Measurements from ENCODE around the gene UBXN10.
"Not testable (repeated sequence)": the region's sequence is repeated elsewhere in the genome, so short reads cannot be mapped to it uniquely, and the experiment has no call there.

Gene UBXN10

DNA sequence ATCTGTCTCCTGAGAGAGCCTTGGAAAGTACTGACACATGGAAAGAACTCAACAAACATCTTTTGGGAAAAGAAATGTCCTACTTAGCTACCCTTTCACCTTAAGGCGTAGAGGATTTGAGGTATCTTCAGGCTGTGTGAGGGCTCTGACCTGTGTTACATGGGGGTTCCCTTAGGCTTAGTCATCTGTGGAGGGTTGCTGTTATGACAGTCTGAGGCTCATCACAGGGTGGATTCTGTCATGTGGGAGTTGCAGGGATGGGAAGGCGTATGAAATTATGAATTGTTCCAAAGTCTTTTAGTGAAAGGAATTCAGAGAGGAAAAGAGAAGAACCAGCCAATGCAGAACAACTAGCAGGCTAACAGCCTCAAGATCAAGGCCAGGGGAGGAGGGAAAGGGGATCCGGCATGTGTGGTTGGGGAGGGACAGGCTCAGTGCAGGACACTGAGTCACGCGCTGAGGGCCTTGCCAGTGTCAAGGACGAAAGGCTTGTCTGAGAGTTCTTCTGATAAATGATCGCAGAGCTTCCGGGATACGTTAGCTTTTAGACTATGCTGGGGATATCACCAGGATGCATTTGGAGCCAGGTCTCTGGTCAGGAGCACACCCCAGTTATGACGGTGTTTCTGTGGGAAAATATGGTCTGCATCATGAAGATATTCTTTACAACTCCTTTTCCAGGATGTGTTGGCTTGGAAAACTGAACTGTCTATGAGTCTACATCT, 25.0 kb downstream of the UBXN10 start:
- DNase-seq = no peak

DNA sequence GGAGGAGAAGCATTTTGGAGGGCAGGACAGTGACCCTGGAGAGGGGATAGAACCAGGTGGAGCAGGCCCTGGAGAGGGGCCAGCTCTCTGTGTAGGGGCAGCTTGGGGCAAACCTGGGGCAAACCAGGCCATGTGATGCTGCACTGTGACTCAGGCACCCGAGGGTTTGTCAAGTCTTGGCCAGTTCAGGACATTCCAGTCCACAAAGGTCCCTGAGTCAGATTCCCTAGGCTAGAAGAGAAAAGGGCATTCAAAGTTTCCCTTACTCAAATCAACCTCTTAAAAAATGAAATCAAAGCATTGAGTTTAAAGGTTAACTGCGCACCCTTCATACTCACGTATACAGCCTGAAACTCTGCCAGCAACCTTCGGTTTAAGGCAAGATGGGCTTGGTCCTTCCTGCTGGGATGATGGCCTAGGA, 25.6 kb downstream of the UBXN10 start:
- no peak for DNase-seq

DNA sequence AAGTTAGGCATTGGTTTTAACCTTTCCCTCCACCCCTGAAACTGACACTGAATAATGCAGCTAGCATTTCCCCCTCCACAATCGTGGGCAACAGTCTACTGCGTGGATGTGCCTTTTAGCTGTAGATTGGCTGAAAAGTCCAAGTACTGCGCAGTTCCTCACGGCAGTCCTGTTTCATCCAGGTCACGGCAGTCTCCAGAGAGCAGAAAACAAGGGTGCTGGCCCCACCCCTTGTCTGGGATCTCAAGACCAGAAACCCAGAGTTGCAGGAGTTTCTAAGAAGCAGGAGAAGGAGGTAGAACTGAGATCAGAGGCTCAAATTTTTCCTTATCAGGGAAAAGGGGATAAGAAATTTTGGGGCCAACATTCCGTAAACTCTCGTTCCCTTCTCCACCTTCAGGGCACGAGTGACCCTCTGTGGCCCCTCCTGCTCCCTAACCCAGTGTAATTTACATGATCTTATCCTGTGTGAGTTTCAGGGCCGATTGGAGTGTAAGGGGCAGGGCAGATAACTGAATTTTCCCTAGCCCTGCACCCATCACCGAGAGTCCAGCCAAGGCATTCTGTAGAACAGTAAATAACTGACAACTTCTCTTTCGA, 26.3 kb downstream of the UBXN10 start:
- no peak for DNase-seq

DNA sequence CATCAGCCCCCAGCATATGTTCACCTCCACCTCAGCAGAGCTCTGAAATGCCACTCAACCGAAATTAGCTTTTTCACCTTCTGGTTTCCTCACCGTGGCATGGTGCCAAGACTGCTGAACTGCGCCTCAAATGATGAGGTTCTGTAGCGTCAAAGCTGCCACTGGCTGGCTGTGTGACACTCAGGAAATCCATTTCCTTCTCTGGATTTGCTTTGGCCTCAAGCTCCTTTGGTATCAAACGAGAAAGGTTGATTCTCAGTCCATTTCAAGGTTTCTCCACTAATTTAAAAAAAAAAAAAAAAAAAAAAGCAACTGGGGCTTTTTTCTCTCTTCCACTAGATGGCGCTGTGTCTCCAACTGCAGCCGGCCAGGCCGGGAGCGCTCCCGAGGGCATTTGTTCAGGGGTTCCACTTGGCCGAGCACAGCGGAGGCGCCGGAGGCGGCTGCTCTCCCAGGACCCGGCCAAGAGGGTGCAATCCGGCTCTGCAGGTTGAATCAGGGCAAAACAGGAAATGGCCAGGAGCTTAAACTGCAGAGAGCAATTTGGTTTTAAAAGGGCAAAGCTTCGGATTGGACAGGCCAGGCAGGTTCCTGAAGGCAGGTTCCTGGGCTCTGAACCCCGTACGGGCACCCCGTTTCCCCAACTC, 26.9 kb downstream of the UBXN10 start:
- peak; percentile 17 to 64 for DNase-seq

DNA sequence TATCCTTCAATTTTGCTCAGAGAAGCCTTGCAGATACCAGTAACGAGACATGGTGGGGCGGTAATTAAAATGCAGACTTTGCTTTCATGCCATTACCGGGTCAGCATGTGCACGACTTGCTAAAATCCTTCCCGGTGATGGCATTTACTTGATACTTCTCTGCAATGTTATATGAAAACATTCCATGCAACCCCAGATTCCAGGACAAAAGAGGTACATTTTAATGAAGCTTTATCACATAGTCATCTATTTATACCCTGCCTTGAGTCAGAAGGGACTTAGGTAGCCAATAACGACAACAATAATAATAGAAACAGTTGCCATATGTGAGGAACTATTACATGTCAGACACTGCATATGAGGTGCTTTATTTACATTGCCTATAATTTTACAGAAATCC, 29.8 kb downstream of the UBXN10 start:
- DNase-seq = no peak

DNA sequence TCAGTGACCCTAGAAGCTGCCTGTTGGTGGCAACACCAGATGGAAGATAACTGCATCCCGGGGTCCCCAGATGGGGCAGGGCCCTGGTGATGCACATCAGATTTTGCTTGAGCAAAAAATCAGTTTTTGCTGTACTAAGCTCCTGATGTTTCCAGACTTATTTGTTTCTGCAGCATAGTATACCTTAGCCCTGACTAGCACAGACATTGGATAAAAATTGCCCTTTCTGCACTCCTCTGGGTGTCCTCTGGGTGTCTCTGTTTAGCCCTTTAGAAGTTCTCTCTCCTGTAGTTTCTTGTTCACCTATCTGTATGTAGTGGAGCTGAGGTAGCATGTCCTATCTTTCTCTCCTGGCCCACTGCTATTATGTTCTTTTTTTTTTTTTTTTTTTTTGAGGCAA, 30.7 kb downstream of the UBXN10 start:
- no peak for DNase-seq

DNA sequence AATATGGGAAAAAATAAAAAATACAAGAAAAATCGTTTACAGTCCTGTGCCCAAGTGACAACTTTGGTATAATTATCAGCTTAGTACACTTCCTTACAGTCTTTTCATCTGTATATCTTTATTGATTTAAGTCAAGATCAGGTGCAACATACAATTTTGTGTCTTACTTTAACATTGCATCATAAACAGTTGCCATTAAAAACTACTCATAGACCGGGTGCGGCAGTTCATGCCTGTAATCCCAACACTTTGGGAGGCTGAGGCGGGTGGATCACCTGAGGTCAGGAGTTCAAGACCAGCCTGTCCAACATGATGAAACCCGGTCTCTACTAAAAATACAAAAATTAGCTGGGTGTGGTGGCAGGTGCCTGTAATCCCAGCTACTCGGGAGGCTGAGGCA, 33.2 kb downstream of the UBXN10 start:
- DNase-seq = not testable (repeated sequence)

DNA sequence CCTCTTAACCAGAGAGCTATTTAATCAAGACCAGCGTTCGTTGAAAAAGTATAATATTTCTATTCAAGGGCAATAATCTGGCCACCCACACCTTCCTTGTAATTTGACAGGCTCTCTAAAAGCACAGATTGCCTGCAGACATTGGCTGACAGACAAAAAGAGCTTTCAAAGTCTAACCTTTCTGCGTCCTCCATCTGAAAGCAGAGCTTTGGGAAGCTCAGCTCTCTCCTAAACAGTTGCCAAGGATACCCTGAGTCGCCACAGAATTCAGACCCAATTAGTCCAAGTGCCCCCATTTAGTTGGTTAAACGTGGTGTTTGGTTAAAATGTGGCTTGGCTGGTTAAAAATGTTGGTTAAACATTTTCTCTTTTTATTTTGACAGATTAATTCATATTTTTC, 34.1 kb downstream of the UBXN10 start:
- DNase-seq = no peak

DNA sequence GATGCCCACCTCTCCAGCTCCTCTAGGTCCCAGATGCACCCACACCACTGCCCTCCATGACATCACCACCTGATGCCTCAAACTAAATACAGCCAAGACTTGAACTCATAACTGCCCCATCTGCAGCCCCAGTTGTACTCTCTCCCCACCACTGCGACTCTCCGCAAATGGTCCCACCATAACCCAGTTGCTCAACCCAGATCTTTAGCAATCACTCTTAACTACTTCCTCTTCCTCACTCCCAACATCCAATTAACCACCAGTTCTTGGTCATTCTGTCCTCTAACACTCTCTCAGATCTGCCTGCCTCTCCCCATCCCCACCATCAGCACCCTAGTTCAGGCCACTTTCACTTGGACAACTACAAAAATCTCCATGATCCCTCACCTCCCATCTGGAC, 37.2 kb downstream of the UBXN10 start:
- DNase-seq = no peak

DNA sequence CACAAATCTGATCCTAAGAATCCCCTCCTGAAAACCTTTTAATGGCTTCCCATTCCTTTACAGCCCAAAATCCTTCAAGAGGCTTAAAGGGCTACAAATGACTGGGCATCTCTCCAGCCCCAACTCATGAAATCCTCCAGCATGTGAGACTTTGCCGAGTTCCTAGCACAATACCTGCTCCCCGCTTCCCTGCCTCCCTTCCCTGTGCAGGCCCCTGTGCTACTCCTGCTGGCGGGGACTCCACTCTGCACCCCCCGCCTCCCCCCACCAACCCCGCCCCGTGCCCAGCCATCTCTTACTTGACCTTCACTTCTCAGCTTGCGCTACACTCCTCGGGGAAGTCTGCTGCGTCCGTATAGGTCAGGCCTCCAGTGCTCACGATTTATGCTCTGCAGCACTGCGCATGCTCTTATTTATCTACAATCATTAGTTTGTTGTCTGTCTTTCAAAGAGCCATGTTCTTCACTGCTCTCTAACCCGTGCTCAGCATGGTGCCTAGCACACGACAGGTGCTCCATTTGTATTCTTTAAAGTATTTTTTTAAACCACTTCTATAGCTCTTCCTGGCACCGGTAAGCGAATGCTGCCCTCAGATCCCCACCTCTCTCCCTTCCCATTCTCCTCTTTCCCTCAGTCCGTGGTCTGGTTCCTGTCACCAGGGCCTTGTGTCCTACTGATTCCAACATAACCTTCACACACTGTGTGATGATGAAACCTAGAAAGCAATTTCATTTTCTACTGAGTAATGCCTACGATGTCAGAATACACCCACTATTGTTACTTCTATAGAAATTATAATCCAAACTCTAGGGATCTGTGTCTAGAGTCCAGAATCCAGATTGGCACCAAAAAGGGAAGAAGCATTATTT, 37.9 kb downstream of the UBXN10 start:
- DNase-seq = no peak

DNA sequence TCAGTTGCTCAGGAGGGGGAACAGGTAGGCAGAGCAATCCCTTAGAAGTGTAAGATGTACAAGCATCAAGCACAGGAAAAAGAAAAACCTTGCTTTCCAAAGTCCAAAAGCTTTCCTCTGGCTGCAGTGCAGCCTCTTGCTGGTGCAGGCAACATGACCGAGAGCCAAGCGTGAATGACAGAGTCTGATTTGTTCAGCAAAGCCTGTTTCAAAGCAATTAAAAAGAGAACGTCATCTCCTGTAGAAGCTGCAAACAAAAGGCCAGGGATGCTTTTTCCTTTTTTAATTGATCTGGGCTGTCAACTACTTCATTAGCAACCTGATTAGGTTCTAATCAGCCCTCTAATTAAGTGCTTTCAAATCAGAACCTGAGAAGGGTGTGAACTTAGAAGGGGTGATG, 38.6 kb downstream of the UBXN10 start:
- no peak for DNase-seq

DNA sequence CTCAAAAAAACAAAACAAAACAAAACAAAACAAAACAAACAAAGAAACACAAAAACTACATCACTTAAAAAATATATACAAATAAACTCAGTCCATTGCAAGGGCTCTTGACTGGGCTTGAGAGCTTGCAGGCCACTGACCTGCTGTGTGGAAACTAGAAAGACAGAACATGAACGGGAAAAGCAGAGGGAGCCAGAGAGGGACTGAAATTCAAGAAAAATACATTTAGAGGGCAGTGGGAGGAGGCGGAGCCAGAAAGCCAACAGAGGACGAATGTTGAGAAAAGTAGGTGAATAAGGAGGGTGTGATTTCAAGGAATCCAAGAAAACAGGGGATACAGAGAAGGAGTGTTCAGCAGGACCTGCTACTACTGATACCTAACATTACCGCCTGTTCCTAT, 41.8 kb downstream of the UBXN10 start:
- DNase-seq = no peak

DNA sequence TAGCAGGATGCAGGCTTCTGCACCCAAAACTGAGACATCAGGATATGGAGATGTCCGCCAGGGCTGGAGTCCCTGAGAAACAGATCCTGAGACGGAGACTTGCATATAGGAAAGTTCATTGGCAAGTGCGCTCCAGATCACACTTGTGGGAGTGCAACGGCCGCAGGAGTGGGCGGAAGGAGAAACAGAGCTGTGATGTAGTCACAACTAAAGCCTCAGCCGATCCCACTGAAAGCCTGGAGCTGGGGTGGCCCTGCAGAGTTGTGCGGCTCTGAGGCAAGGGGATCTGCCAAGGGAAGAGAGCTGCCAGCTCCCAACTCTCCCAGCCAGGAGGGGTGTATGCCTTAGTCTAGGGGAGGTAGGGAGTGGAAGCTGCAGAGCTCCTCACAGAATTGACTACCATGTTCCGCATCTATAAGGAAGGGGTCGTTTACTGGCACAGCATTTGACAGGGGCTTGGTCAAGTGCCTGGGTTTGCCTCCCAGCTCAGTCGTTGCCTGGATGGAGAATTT, 42.5 kb downstream of the UBXN10 start:
- DNase-seq = no peak

DNA sequence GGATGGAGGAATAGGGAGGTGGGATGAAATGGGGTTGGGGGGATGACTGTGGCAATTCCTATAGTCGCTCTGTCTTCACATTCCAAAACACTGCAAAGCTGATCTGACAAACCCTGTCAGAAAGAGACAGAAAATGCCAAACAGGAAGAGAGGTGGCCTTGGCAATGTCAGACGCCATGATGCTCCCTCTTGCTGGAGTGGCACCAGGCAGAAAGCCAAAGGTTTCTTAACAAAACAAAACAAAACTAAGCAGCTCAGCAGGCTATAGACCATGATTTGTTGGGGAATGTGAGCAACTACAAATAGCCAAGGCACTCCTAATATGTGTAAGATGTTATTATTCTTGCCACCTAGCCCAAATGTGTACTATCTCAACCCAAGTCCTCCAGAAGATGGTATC, 43.3 kb downstream of the UBXN10 start:
- DNase-seq = no peak

DNA sequence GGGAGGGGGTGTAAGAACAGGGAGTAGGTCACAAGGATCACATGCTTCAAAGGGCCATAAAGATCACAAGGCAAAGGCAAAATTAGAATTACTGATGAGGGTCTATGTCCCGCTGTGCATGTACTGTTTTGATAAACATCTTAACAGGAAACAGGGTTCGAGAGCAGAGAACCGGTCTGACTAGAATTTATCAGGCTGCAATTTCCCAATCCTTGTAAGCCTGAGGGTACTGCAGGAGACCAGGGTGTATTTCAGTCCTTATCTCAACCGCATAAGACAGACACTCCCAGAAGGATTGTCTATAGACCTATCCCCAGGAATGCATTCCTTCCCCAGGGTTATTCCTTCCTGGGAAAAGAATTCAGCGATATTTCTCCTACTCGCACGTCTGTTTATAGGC, 46.7 kb downstream of the UBXN10 start:
- not testable (repeated sequence) for DNase-seq

DNA sequence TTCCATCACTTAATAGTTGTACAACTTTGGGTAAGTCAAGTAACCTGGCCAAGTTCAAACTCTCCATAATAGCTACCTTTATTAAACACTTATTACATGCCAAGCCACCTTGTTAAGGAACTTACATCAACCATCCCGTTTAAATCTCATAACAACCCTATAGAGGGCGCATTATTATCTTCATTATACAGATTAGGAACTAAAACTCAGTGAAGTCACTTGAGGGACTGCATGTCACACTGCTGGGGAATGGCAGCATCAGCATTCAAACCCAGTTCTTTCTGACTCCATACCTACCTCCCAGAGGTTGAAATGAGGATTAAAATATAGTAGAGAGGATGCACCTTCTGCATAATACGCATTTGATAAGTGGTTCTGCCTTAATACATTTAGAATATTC, 47.5 kb downstream of the UBXN10 start:
- peak in 1 of 2 experiments; percentile 10 for DNase-seq

DNA sequence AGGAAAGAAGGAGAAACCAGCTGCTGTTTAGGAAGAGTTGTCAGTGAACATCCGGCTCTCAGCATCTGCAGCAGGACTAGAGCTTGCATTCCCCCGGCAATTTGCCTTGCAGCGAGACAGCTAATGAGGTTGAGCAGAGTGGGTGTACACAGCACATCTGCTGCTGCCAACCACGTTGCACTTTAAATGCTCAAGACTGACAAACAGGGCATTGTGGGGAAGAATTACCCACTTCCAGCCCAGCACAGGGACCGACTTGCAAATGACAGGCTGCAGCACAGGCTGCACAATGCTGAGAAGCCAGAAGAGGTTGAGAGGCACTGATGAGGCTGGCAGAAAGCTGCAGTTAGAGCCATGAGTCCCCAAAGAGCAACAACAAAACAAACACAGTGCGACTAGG, 48.0 kb downstream of the UBXN10 start:
- DNase-seq = no peak

DNA sequence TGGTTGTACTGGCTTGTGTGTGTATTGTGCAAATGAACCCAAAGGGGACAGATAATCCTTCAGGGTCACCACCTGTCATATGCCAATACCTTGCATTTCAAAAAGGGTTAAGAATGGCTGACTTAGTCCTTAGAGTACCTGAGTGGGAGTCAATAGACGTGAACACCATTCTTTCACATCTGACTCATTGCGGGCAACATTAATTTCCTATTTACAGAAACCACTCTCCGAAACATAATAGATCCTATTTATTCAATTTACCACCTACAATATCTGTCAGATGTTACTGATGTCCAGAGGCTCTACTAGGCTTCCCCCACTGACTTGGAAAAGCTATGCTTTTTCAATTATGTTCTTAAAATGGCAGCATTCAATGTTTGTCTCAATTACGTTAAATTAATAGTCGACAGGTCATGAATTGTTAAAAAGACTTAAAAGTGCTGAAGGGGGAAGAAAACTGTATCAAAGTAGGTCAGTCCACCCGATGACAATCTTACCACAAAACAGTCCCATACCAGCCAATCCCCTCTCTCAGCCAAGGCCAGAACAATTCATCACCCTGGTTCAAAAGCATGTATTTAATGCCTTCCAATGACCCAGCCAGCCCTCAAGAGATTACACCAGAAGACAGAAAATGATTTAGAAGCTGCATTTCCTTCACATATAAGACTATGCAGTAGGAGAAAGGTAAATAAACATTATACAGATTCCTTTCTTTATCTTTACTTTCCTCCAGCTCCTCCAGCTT, 49.1 kb downstream of the UBXN10 start:
- no peak for DNase-seq

DNA sequence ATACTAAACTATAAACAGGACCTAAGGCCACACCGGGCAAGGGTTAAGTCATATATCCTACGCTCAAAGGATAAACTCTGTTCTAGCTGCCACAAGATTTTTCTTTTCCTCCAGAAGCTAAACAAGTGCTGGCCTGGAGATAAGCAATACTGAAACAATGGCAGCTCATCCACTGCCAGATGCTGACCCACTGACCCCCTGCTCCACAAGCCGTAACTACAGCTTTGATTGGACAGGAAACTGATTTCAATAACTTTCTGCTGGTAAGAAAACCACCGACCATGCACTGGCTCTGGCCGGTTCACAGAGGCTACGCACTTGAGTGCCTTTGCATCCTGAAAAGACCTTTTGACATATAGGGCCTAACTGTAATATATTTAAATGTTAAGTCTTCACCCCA, 51.8 kb downstream of the UBXN10 start:
- DNase-seq = no peak

DNA sequence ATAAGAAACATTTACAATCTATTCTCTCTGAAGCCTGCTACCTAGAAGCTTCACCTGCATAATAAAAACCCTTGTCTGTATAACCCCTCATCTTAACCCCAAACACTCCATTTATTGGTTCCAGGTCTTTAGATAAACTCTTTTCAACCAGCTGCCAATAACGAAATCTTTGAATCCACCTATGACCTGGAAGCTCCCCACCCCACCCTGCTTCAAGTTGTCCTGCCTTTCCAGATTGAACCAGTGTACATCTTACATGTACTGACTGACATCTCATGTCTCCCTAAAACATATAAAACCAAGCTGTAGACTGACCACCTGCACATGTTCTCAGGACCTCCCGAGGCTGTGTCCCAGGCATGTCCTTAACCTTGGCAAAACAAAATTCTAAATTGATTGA, 54.1 kb downstream of the UBXN10 start:
- DNase-seq = no peak

DNA sequence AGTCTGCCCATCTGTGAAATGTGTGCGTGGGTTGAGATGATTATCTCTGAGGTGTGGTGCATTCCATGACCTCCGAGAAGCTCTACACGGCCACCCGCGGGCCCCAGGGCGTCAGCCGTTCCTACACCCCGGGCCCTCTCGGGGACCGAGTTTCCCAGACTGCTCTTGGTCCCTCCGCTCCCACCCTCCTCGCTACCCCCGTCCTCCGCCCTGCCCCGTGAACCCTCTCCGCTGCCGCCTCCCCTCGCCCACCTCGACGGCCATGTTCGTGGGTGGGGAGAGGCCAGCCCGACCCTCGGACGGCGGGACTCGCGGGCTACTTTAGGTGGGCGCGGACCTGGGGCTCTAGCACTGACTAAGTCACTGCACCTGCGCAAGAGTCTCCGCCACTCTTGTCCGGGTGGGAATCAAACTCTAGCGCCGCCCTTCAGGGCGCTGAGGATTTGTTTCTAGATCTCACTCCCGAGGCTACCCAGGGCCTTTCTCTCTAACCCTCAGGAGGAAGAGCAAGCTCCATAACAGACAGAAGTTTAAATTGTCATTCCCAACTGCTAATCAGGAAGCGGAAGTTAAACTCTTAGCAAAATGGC, 57.1 kb downstream of the UBXN10 start:
- DNase-seq = no peak
